Mucosa of rectum (tissue), 2 donors: ENCODE results near the gene AFF3.

ENCODE experiments used
- H3K27ac ChIP-seq, 2 donors: one replicate each; pipeline ENCODE4 v1.7.0; 2013; ENCODE audit warnings: inconsistent platforms in 2 of 2, low read depth in 2 of 2, low read length in 2 of 2
- H3K27me3 ChIP-seq, 2 donors: one replicate each; pipeline ENCODE4 v1.7.0; 2013; ENCODE audit warnings: low read length in 2 of 2; ENCODE audit not compliant: control insufficient read depth in 2 of 2, insufficient read depth in 2 of 2
- H3K36me3 ChIP-seq, 2 donors: one replicate each; pipeline ENCODE4 v1.7.0; 2013; ENCODE audit warnings: low read length in 2 of 2; ENCODE audit not compliant: control insufficient read depth in 2 of 2, insufficient read depth in 2 of 2
- H3K4me1 ChIP-seq, 2 donors: one replicate each; pipeline ENCODE4 v1.7.0; 2013; ENCODE audit warnings: low read length in 2 of 2, mild to moderate bottlenecking in 1 of 2; ENCODE audit not compliant: control insufficient read depth in 2 of 2, insufficient read depth in 2 of 2
- H3K4me3 ChIP-seq, 2 donors: one replicate each; pipeline ENCODE4 v1.7.0; 2013; ENCODE audit warnings: low read length in 2 of 2
- H3K9ac ChIP-seq, 2 donors: one replicate each; pipeline ENCODE4 v1.7.0; 2013; ENCODE audit warnings: low read length in 2 of 2, low read depth in 1 of 2, mild to moderate bottlenecking in 1 of 2
- H3K9me3 ChIP-seq, 2 donors: one replicate each; pipeline ENCODE4 v1.7.0; 2013; ENCODE audit warnings: low read length in 2 of 2; ENCODE audit not compliant: control insufficient read depth in 2 of 2
- donor health status: healthy.
- donor health status: Normal muscosa, but diverticular disease.

Gene AFF3

GRCh38 chr2:99729104-99730025 is 413.0 kb downstream of the AFF3 start:
- H3K27ac ChIP-seq: no peak overlapping the region
- H3K9me3 ChIP-seq: no peaks in the 10 kb centered on the region
- H3K4me3 ChIP-seq: no peak overlapping the region
- H3K9ac ChIP-seq: no peak overlapping the region
- no peaks in the 10 kb centered on the region for H3K27me3 ChIP-seq
- H3K4me1 ChIP-seq: no peaks in the 10 kb centered on the region
- no peaks in the 10 kb centered on the region for H3K36me3 ChIP-seq

GRCh38 chr2:99728166-99728565 is 414.2 kb downstream of the AFF3 start:
- Histone ChIP-seq H3K27me3 (no peaks in the 10 kb centered on the region), H3K9ac (no peak overlapping the region), H3K9me3 (no peaks in the 10 kb centered on the region), H3K4me3 (no peak overlapping the region), H3K36me3 (no peaks in the 10 kb centered on the region), H3K27ac (no peak overlapping the region), H3K4me1 (no peaks in the 10 kb centered on the region)

- Histone ChIP-seq H3K9ac (no peak overlapping the region), H3K9me3 (no peaks in the 10 kb centered on the region), H3K27ac (no peak overlapping the region), H3K27me3 (no peaks in the 10 kb centered on the region), H3K4me3 (no peak overlapping the region), H3K4me1 (no peaks in the 10 kb centered on the region), H3K36me3 (no peaks in the 10 kb centered on the region)
Measured at GRCh38 chr2:99727199-99727598, 415.2 kb downstream of the AFF3 start.

- no peaks in the 10 kb centered on the region for H3K36me3 ChIP-seq
- H3K4me1 ChIP-seq: no peaks in the 10 kb centered on the region
- H3K9me3 ChIP-seq: no peaks in the 10 kb centered on the region
- no peak overlapping the region for H3K4me3 ChIP-seq
- H3K27me3 ChIP-seq: no peaks in the 10 kb centered on the region
- H3K27ac ChIP-seq: no peak overlapping the region
- no peak overlapping the region for H3K9ac ChIP-seq
Measured at GRCh38 chr2:99726691-99727090, 415.7 kb downstream of the AFF3 start.

GRCh38 chr2:99725820-99726219 is 416.6 kb downstream of the AFF3 start:
- Histone ChIP-seq H3K27me3 (no peaks in the 10 kb centered on the region), H3K36me3 (no peaks in the 10 kb centered on the region), H3K4me3 (no peak overlapping the region), H3K4me1 (no peaks in the 10 kb centered on the region), H3K27ac (no peak overlapping the region), H3K9ac (no peak overlapping the region), H3K9me3 (no peaks in the 10 kb centered on the region)

- H3K9ac ChIP-seq: no peak overlapping the region
- no peaks in the 10 kb centered on the region for H3K36me3 ChIP-seq
- H3K27me3 ChIP-seq: no peaks in the 10 kb centered on the region
- H3K9me3 ChIP-seq: no peaks in the 10 kb centered on the region
- H3K27ac ChIP-seq: no peak overlapping the region
- no peaks in the 10 kb centered on the region for H3K4me1 ChIP-seq
- H3K4me3 ChIP-seq: no peak overlapping the region
Measured at GRCh38 chr2:99722476-99722875, 419.9 kb downstream of the AFF3 start.

GRCh38 chr2:99719102-99719501 is 423.3 kb downstream of the AFF3 start:
- Histone ChIP-seq H3K27me3 (no peaks in the 10 kb centered on the region), H3K4me3 (no peak overlapping the region), H3K9ac (no peak overlapping the region), H3K27ac (no peak overlapping the region), H3K4me1 (no peaks in the 10 kb centered on the region), H3K9me3 (no peaks in the 10 kb centered on the region), H3K36me3 (no peaks in the 10 kb centered on the region)

GRCh38 chr2:99715956-99716355 is 426.4 kb downstream of the AFF3 start:
- no peaks in the 10 kb centered on the region for H3K27me3 ChIP-seq
- H3K4me3 ChIP-seq: no peak overlapping the region
- H3K9me3 ChIP-seq: no peaks in the 10 kb centered on the region
- H3K27ac ChIP-seq: no peak overlapping the region
- no peak overlapping the region for H3K9ac ChIP-seq
- no peaks in the 10 kb centered on the region for H3K4me1 ChIP-seq
- no peaks in the 10 kb centered on the region for H3K36me3 ChIP-seq

- Histone ChIP-seq H3K4me1 (no peaks in the 10 kb centered on the region), H3K36me3 (no peaks in the 10 kb centered on the region), H3K9me3 (no peaks in the 10 kb centered on the region), H3K4me3 (no peak overlapping the region), H3K27me3 (no peaks in the 10 kb centered on the region), H3K27ac (no peak overlapping the region), H3K9ac (no peak overlapping the region)
Measured at GRCh38 chr2:99714349-99714748, 428.0 kb downstream of the AFF3 start.

GRCh38 chr2:99711144-99711543 is 431.2 kb downstream of the AFF3 start:
- H3K4me1 ChIP-seq: no peaks in the 10 kb centered on the region

More at GRCh38 chr2:99711144-99711543, 431.2 kb downstream of the AFF3 start:
- Histone ChIP-seq H3K27ac (no peak overlapping the region), H3K4me3 (no peak overlapping the region), H3K9me3 (no peaks in the 10 kb centered on the region), H3K9ac (no peak overlapping the region), H3K36me3 (no peaks in the 10 kb centered on the region), H3K27me3 (no peaks in the 10 kb centered on the region)
